ENCODE measurements around the gene CALM3.
"Not testable (repeated sequence)": the region's sequence is repeated elsewhere in the genome, so short reads cannot be mapped to it uniquely, and the experiment has no call there.

Gene CALM3

GRCh38 chr19:46601318-46602224, at the start of gene CALM3:
CALM3 (plus strand) TSS chr19:46601330; CDS start chr19:46601435, 105 bp downstream.
- DNase-seq (ENCODE audit: low read depth) = no peak

DNA sequence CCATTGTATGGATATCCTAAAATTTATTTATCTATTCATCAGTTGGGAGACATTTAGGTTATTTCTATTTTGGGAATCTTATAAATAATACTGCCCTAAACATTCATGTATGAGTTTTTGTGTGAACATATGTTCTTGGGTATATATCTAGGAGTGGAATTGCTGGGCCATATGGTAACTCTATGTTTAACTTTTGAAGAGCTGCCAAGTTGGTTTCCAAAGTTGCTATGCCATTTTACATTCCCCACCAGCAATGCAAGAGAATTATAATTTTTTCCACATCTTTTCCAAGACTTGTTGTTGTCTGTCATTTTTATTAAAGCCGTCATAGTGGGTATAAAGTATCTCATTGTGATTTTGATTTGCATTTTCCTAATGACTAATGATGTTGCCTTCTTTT, 48.2 kb upstream of the CALM3 start:
- no peak for DNase-seq (ENCODE audit: low read depth)

DNA sequence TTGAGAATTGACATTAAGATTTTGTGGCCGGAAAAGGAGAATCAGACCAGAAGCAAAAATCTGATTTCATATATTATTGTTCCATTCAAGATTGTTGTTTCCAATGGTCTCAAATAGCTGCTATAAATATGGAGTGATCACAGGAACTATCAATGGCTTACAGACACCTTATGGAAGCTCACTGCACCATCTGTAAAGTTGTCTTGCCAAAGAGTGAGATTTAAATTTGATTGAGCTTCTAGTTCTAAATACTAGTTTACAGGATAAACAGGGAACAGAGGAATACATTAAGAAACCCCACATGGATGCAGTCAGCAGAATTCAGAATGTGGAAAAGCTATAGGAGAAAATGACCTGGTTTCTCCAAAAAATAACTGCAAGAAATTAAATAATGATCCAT, 47.0 kb upstream of the CALM3 start:
- DNase-seq (ENCODE audit: low read depth) = no peak

- no peak for DNase-seq (ENCODE audit: low read depth)
Measured at GRCh38 chr19:46555628-46556280, 45.4 kb upstream of the CALM3 start.

- DNase-seq (ENCODE audit: low read depth) = not testable (repeated sequence)
Measured at GRCh38 chr19:46556471-46556870, 44.7 kb upstream of the CALM3 start.

DNA sequence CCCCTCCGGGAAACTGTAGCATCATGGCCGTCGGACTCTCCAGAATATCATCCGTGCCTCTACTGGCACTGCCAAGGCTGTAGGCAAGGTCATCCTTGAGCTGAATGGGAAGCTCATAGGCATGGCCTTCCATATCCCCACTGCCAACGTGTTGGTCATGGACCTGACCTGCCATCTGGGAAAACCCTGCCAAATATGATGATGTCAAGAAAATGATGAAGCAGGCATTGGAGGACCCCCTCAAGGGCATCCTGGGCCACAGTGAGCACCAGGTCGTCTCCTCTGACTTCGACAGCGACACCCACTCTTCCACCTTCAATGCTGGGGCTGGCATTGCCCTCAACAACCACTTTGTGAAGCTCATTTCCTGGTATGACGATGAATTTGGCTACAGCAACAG, 41.9 kb upstream of the CALM3 start:
- DNase-seq (ENCODE audit: low read depth) = no peak

DNA sequence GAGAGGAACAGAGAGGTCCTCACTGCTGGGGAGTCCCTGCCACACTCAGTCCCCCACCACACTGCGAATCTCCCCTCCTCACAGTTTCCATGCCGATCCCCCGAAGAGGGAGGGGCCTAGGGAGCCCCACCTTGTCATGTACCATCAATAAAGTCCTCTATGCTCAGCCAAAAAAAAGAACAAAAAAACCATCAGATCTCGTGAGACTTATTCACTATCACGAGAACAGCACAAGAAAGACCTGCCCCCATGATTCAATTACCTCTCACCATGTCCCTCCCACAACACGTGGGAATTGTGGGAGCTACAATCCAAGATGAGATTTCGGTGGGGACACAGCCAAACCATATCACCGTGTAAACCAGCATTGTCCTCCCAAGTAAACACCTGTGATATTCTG, 41.5 kb upstream of the CALM3 start:
- DNase-seq (ENCODE audit: low read depth) = not testable (repeated sequence)

DNA sequence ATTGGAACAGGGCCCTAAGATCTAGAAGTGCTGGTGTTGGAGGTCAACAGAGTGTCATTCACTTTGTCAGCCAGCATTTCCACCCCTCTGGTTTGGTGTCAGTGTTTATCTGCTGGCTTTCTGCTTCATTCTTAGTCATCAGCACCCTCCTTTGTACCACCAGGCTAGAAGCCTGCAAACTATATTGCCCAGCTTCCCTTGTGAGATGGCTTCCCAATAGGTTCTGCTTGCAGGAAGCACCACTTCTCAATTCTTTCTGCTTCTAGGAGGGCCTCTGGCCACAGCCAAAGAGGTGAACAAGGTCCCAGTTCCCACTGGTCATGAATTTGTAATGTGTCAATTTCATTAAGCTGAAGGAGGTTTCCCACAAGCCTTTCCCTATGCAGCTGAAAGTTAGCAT, 36.4 kb upstream of the CALM3 start:
- DNase-seq (ENCODE audit: low read depth) = no peak

- DNase-seq (ENCODE audit: low read depth) = no peak
Measured at GRCh38 chr19:46571495-46571894, 29.6 kb upstream of the CALM3 start.

GRCh38 chr19:46573679-46574498, 27.2 kb upstream of the CALM3 start:
- no peak for DNase-seq (ENCODE audit: low read depth)

GRCh38 chr19:46574533-46574932, 26.6 kb upstream of the CALM3 start:
- no peak for DNase-seq (ENCODE audit: low read depth)

- no peak for DNase-seq (ENCODE audit: low read depth)
Measured at GRCh38 chr19:46578450-46578849, 22.7 kb upstream of the CALM3 start.

DNA sequence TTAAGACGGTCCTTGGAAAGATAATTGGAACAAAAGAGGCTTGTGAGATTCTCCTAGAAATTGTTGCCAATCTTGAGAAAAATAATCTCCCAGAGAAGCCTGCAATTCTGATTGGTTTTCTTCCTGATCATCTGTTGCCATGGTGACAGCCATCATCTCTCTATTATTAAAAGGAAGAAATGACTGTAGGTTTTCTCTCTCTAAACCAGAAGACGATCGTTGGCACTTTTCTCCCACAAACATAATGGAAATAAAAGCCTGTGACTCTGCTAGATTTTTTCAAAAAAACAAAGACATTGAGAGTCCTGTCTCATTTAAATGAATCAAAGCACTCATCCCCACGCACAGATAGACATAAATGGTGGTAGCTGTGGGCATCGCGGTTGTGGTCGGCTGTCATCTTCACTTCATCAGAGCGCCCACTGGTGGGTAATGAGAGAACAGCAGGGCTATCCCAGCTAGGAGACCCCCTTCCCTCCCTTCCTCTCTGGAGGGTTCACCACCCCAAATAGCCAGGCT, 21.7 kb upstream of the CALM3 start:
- no peak for DNase-seq (ENCODE audit: low read depth)

- no peak for DNase-seq (ENCODE audit: low read depth)
Measured at GRCh38 chr19:46580247-46580646, 20.9 kb upstream of the CALM3 start.

DNA sequence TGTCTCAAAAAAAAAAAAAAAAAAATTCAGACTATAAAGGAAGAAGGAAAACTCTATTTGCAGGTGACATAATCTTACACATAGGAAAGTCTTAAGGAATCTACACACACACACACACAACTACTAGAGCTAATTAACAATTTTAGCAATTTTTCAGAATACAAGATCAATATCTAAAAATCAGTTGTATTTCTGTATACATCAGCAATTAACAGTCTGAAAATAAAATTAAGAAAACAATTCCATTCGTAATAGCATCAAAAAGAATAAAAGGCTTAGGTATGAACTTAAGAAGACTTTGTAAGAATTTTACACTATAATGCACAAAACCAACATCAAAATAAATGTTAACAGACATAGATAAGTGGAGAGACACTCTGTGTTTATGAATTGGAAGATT, 15.6 kb upstream of the CALM3 start:
- DNase-seq (ENCODE audit: low read depth) = no peak

- DNase-seq (ENCODE audit: low read depth) = no peak
Measured at GRCh38 chr19:46586294-46586693, 14.8 kb upstream of the CALM3 start.

GRCh38 chr19:46587861-46588260, 13.3 kb upstream of the CALM3 start:
- DNase-seq (ENCODE audit: low read depth) = no peak

GRCh38 chr19:46591254-46591653, 9.9 kb upstream of the CALM3 start:
- no peak for DNase-seq (ENCODE audit: low read depth)

GRCh38 chr19:46591870-46592269, 9.3 kb upstream of the CALM3 start:
- no peak for DNase-seq (ENCODE audit: low read depth)

DNA sequence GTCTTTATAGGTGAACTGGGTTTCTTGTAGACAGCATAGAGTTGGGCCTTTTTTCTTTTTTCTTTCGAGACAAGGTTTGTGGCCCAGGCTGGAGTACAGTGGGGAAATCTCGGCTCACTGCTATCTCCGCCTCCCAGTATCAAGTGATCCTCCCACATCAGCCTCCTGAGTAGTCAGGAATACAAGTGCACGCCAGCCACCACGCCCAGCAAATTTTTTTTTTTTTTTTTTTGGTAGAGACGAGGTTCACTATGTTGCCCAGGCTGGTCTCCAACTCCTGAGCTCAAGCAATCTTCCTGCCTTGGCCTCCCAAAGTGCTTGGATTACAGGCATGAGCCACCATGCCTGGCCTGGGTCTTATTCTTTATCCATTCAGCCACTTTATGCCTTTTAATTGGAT, 5.1 kb upstream of the CALM3 start:
- no peak for DNase-seq (ENCODE audit: low read depth)

DNA sequence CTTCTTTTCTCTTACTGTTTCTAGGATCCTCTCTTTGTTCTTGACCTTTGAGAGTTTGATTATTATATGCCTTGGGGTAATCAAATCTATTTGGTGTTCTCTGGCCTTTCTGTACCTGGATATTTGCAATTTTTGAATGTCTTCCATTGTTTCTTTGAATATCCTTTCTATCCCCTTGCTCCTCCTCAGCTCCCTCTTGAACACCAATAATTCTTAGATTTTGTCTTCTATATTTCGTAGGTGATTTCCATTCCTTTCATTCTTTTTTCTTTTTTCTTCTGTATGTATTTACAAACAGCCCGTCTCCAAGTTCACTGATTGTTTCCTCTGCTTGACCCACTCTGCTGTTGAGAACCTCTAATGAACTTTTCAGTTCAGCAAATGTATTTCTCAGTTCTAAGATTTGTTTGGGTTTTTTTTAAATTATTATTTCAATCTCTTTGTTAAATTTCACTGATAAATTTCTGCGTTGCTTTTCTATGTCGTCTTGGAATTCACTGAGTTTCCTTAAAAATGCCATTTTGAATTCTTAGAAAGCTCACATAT, 2.7 kb upstream of the CALM3 start:
- DNase-seq (ENCODE audit: low read depth) = no peak

DNA sequence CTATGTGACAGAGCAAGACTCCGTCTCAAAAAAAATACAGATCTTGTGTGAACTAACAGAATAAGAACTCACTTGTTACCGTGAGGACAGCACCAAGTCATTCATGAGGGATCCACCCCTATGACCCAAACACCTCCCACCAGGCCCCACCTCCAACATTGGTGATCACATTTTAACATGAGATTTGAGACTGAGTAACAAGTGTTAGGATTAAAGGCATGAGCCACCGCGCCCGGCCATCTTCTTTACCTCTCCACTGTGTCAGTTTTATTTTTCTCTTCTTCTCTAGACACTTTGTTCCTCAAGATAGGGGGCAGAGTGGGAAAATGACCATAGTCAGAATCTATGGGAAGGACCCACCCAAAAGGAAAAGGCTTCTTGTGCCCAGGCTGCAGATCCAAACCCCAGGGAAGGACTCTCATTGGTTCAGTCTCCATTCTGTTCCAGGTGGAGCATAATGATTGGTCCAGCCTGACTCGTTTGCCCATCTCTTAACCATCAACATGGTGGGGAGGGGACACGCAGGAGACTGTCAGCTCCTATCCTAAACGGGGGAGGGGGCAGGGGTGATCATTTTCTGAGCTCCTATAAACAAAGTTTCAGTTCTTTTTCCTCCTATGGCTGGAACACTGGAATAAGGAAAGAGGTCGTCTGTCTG, 1.3 kb upstream of the CALM3 start:
- no peak for DNase-seq (ENCODE audit: low read depth)

All from GM04503 (cell line).